Panc1 (cell line): ENCODE results near the gene STRIP1.

Source experiments
- POLR2AphosphoS5 ChIP-seq: IDR thresholded peaks from 2 replicates; pipeline ENCODE4 v1.6.1; 2012; ENCODE audit warnings: mild to moderate bottlenecking, low read depth, low read length, moderate library complexity
- SIN3A ChIP-seq: IDR thresholded peaks from 2 replicates; pipeline ENCODE4 v1.6.1; 2012; ENCODE audit warnings: low read depth, mild to moderate bottlenecking, low read length, moderate library complexity, borderline replicate concordance; ENCODE audit not compliant: insufficient read depth
- TCF7L2 ChIP-seq: IDR thresholded peaks from 2 replicates; pipeline ENCODE4 v1.6.1; 2011; ENCODE audit warnings: mild to moderate bottlenecking, low read depth, low read length, inconsistent platforms
- TF ChIP-seq, protein P1 (sequence below), 2 experiments: IDR thresholded peaks; 2 replicates each; pipeline ENCODE4 v1.6.1; 2011 to 2012; ENCODE audit warnings: low read depth in 2 of 2, control low read depth in 1 of 2, low read length in 1 of 2, mild to moderate bottlenecking in 1 of 2, moderate library complexity in 1 of 2; ENCODE audit not compliant: insufficient read depth in 1 of 2
- TF ChIP-seq, protein P2 (sequence below): fragments of 450-650 bp; IDR thresholded peaks from 2 replicates; pipeline ENCODE4 v1.5.1; 2017; ENCODE audit warnings: mild to moderate bottlenecking

DNA sequence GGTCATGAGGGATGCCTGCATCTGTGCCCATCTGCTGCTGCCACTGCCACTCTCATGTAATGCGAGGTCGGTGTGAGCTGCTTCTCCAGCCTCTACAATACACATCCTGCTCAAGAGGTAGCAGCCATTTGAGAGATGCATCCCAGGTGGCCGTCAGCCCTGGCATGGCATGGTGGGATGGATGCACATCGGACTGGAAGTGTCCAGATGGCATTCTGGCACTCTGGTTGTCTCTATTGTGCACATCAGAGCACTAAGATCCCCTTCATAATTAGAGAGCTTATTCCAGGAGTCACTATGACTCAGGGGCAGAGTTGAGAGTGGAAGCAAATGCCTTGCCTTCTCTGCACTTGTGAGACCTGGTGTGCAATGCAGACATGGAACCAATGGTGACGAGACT is 3.8 kb downstream of the STRIP1 start:
- TF ChIP-seq, protein P1, sequence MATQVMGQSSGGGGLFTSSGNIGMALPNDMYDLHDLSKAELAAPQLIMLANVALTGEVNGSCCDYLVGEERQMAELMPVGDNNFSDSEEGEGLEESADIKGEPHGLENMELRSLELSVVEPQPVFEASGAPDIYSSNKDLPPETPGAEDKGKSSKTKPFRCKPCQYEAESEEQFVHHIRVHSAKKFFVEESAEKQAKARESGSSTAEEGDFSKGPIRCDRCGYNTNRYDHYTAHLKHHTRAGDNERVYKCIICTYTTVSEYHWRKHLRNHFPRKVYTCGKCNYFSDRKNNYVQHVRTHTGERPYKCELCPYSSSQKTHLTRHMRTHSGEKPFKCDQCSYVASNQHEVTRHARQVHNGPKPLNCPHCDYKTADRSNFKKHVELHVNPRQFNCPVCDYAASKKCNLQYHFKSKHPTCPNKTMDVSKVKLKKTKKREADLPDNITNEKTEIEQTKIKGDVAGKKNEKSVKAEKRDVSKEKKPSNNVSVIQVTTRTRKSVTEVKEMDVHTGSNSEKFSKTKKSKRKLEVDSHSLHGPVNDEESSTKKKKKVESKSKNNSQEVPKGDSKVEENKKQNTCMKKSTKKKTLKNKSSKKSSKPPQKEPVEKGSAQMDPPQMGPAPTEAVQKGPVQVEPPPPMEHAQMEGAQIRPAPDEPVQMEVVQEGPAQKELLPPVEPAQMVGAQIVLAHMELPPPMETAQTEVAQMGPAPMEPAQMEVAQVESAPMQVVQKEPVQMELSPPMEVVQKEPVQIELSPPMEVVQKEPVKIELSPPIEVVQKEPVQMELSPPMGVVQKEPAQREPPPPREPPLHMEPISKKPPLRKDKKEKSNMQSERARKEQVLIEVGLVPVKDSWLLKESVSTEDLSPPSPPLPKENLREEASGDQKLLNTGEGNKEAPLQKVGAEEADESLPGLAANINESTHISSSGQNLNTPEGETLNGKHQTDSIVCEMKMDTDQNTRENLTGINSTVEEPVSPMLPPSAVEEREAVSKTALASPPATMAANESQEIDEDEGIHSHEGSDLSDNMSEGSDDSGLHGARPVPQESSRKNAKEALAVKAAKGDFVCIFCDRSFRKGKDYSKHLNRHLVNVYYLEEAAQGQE (IDR thresholded peaks at IDR 0.05; ENCODE audit: insufficient read depth in 1 of 2, low read depth in 2 of 2, low read length in 1 of 2): no peak
- no peak for TF ChIP-seq POLR2AphosphoS5
- TF ChIP-seq, protein P2, sequence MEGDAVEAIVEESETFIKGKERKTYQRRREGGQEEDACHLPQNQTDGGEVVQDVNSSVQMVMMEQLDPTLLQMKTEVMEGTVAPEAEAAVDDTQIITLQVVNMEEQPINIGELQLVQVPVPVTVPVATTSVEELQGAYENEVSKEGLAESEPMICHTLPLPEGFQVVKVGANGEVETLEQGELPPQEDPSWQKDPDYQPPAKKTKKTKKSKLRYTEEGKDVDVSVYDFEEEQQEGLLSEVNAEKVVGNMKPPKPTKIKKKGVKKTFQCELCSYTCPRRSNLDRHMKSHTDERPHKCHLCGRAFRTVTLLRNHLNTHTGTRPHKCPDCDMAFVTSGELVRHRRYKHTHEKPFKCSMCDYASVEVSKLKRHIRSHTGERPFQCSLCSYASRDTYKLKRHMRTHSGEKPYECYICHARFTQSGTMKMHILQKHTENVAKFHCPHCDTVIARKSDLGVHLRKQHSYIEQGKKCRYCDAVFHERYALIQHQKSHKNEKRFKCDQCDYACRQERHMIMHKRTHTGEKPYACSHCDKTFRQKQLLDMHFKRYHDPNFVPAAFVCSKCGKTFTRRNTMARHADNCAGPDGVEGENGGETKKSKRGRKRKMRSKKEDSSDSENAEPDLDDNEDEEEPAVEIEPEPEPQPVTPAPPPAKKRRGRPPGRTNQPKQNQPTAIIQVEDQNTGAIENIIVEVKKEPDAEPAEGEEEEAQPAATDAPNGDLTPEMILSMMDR: no peak
- TF ChIP-seq SIN3A: no peak
- TF ChIP-seq TCF7L2: no peak
